GM18520 (cell line): Measurements from ENCODE around the gene GATAD2A.
"Not testable (repeated sequence)": the region's sequence is repeated elsewhere in the genome, so short reads cannot be mapped to it uniquely, and the experiment has no call there.

ENCODE experiments used
- ATAC-seq: cut with Tn5 transposase; IDR thresholded peaks from one replicate; pipeline ENCODE4 v1.9.1; 2021; ENCODE audit not compliant: unreplicated experiment

GATAD2A gene, protein sequence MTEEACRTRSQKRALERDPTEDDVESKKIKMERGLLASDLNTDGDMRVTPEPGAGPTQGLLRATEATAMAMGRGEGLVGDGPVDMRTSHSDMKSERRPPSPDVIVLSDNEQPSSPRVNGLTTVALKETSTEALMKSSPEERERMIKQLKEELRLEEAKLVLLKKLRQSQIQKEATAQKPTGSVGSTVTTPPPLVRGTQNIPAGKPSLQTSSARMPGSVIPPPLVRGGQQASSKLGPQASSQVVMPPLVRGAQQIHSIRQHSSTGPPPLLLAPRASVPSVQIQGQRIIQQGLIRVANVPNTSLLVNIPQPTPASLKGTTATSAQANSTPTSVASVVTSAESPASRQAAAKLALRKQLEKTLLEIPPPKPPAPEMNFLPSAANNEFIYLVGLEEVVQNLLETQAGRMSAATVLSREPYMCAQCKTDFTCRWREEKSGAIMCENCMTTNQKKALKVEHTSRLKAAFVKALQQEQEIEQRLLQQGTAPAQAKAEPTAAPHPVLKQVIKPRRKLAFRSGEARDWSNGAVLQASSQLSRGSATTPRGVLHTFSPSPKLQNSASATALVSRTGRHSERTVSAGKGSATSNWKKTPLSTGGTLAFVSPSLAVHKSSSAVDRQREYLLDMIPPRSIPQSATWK

DNA sequence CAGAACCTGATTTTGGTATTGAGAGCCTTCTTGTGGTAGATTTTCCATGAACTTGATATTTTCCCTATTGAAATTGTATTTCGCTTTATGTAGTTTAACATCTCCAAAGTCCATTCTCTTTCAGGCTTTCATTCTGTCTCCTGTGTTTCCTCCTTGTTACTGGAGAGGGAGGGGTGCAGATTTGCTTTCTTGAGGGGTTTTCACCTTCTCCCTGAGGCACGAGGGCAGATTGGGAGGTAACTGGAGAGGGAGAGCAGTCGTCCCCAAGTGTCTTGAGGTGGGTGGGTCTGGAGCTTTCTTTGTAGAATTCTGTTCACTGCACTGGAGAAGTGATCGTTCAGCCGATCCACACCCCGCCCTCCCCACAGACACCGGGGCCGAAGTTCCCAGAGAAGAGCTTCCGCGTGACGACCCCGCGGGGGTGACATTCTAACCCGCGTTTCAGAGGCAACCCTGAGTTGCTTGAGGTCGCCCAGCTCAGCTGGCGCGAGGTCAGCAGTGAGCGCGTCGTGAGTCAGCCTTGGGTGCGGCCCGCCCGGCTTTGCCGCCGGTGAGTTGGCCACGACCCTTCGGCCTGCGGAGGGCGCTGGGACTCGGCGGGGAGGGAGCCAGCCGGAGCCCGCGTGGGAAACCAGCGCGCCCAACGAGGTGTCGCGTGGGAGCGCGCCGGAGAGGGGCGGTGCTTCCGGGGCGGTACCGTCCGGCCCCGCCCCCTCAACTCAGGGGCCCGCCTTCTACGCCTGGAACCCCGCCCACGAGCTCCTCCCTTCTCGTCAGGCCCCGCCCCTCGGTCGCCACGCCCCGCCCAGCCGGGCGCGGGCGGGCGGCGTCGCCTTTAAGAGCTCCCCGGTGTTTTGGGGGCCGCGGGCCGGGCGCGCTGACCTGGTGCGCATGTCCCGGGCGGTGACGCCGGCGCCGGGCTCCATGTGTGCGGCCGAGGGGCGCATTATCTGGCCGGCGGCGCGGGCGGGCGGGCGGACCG, at the start of gene GATAD2A:
Gene GATAD2A (plus strand): TSS at position 797 of the 982 bp plus-strand sequence. CDS start 59,671 bp downstream, outside the sequence.
- peak; percentile 69 for ATAC-seq

DNA sequence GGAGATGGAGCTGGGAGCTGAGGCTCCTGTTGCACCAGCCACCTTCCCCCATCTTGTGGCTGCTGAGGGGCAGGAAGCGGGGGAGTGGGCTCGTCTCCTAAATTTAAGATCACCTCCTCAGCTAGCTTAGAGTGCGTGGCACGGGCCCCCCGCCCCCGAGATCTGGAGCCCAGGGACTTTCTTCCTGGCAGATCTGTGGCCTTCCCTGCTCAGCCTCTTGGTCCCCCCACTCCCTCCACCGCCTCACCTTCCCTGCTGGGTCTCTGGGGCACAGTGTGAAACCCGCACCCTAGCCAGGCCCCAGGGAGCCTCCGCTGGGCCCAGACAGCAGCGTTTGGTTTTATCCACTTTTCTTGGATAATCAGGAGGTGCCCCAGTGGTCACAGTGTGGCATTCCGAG, 49.0 kb upstream of the GATAD2A start:
- ATAC-seq = no peak

DNA sequence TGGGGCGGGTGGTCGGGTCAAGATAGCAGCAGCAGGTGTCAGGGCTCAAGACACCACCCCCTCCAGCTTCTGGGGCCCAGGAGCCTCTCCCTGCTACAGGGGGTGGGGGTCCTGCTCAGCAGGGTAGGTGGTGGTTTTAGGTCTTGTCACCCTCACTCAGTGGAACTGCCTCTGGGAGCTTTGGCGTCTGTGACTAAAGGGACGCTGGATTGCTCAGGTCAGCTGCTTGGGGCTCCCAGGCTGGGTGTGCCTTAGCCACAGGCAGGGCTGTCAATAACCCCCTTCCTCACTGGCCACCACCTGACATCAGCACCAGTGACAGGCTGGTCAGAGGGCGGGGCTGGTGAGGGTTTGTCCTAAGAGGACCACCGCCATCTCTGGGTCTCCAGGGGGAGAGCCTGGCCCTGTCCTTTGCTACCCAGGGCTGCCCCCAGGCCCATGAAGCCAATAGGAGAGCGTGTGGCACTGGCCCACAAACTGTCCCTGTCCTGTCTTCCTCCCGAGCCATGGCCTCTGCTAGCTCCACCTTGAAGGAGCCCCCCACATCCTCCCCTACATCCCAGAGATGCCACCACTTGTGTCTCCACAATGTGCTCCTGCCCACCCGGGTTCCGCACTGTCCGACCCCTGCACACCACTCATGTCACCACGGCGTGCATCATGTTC, 48.4 kb upstream of the GATAD2A start:
- ATAC-seq = no peak

DNA sequence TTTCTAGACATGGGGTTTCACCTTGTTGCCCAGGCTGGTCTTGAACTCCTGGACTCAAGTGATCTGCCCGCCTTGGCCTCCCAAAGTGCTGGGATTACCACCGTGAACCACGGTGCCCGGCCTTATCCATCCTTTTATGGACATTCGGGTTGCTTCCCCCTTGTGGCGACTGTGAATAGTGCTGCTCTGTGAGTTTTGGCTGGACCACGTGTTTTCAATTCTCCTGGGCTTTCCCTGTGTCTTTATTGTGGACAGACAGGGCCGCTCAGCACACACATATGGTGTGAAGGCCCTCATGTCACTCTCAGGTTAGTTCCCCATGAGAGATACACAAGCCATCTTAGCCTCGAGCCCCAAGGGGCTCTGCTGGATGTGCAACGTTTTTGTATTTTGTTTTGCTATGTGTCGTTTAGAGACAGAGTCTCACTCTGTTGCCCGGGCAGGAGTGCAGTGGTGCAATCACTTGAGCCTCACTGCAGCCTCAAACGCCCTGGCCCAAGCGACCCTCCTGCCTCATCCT, 44.3 kb upstream of the GATAD2A start:
- ATAC-seq = peak; percentile 61

DNA sequence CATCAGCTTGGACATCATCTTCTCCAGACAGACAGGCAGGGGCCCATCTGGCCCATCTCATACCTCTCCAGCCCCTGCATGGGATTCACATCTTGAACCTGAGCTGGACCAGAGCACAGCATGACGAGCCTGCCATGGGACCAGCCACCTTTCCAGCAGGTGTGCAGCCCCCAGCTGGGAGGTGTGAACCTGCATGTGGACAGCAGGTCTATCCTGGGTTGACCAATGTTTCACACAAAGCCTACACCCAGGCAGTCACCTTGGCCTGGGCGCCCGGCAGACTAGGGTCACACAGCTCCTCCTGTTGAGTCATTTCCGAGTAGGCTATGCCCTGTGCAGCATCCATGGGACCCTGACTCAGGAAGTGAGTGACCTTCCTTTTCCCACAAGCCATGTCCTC, 43.4 kb upstream of the GATAD2A start:
- no peak for ATAC-seq

DNA sequence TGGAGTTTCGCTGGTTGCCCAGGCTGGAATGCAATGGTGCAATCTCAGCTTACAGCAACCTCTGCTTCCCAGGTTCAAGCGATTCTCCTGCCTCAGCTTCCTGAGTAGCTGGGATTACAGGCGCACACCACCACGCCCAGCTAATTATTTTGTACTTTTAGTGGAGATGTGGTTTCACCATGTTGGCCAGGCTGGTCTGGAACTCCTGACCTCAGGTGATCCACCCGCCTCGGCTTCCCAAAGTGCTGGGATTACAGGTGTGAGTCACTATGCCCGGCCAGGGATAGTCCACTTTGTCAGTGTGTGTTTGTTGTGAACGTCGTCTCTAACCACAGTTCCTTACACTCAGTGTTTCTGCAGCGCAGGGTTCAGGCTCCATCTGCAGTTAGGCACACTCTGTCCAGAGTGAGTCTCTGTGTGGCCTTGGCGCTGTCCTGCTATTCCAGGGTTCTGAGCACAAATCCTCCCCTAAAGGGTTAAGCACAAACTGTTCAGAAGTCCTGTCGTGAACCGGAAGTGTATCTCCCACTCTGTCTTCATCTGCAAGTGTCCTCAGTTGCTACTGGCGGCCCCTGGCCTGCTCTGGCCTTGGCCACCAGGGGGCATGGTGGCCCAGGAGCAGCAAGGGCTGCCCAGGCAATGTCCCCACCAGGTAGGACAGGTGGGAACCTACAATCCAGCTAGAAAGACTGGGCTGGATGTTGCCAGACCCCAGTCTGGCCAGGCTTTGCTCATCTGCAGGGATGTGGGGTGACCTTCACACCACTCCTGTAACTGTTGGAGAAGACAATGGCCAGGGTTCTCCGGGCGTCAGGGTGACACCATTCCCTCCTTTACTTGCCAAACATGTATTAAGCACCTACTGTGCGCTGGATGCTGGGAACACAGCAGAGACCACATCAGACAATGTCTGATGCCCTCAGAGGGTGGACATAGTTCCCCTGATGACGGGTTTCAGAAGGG, 38.8 kb upstream of the GATAD2A start:
- peak; percentile 79 for ATAC-seq

DNA sequence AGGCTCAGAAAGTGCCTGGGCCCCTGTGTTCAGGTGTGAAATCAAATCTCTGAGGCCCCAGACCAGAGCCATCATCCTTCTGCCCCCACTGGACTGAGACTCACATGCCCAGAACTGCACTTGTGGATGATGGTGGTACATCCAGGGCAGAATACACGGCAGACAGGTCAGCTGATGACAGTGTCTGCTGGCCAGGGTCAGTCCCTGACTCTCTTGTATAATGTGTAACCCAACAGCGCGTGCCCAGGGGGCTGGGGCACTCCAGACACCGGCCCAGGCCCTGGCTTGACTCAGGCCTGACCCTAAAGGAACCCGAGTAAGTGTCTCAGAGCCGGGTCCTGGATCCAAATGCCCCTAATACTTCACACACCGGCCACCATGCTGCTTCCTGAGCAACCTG, 37.4 kb upstream of the GATAD2A start:
- no peak for ATAC-seq

DNA sequence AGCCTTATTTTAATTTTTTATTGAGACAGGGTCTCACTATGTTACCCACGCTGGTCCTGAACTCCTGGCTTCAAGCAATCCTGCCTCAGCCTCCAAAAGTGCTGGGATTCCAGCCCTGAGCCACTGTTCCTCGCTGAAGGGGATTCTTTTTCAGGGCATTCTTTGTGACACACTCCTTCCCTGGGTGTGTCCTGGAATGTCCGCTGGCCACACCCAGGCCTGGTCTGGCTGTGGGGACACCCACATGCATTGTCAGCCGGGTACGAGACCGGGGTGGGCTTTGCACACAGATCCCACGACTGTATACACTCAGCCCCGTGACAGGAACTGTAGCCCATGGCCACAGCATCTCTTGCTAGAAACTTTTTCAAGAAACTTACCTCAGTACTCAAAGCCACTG, 34.4 kb upstream of the GATAD2A start:
- ATAC-seq = no peak

DNA sequence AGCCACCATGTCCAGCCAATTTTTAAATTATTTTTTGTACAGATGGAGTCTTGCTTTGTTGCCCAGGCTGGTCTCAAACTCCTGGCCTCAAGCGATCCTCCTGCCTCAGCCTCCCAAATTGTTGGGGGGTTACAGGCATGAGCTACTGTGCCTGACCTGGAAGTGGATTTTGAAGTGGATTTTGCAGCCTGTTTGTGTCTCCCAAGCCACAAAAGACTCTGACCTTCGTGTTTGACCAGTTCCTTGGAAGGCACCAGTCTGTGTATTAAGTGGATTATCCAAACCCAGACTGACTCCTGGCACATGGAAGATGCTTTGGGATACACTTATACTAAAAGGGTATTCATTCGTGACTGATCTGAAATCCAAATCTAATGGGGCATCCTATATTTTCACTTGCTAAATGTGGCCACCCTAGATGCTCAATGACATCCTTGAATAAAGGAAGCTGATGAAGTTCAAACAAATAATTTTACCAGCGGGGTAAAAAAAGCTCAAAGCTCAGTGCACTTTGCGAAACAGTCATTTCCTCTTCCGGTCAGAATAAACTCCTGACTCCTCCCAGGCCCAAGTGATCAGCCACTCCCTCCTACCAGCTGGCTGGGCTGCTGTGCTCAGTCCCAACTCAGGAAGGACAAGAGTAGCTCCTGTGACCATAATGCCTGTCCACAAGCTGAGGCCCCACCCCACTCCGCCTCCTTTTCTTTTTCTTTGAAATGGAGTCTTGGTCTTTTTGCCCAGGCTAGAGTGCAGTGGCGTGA, 32.6 kb upstream of the GATAD2A start:
- ATAC-seq = no peak

DNA sequence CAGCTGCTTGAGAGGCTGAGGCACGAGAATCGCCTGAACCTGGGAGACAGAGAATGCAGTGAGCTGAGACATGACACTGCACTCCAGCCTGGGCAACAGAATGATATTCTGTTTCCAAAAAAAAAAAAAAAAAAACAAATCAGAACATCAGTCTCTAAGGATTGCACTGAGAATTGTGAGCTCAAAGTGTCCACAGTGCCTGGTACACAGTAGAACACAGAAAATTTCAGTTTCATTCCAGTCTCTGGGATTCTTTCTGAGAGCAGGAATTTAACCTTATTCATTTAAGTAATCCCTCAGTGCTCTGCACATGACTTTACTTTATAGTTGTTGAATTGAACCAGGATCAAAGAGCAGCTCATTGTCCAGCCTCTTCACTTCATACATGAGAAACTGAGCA, 25.9 kb upstream of the GATAD2A start:
- no peak for ATAC-seq

DNA sequence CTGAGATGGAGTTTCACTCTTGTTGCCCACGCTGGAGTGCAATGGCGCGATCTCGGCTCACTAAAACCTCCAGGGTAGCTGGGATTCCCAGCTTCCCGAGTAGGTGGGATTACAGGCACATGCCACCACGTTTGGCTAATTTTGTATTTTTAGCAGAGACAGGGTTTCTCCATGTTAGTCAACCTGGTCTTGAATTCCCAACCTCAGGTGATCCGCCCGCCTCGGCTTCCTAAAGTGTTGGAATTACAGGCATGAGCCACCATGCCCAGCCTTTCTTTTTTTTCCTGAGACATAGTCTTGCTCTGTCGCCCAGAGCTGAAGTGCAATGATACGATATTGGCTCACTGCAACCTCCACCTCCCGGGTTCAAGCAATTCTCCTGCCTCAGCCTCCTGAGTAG, 25.2 kb upstream of the GATAD2A start:
- not testable (repeated sequence) for ATAC-seq

DNA sequence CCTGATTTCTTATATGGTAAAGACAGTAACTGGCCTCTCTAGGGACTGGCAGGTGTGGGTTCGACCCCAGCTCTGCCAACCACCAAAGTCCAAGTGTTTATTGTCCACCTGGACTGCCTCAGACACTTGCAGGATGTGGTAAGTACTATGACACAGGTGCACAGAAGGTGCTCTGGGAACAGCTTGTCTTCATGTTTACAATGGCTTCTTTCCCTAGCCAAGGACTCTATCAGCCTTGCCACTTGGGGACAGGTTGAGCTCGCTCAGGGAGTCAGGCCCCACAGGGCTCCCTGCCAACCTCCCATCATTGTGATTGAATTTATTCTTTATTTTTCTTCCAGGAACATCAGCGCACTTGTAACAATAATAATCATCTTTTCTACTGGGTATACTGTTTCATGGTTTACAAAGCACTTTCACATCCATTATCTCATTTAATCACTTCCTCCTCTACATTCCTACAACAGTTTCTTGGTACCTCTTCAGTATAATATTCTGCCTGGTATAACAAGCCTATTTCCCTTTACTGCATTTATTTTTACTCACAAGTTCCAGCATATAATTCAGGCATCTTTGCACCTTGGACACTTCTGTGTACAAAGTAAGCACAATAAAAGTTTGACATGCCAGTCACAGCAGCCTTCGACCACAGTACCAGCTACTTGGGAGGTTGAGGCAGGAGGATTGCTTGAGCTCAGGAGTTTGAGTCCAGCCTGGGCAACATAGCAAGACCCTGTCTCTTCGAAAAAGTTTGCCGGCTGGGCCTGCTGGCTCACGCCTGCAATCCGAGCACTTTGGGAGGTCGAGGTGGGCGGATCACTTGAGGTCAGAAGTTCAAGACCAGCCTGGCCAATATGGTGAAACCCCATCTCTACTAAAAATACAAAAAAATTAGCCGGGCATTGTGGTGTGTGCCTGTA, 24.2 kb upstream of the GATAD2A start:
- ATAC-seq = no peak

DNA sequence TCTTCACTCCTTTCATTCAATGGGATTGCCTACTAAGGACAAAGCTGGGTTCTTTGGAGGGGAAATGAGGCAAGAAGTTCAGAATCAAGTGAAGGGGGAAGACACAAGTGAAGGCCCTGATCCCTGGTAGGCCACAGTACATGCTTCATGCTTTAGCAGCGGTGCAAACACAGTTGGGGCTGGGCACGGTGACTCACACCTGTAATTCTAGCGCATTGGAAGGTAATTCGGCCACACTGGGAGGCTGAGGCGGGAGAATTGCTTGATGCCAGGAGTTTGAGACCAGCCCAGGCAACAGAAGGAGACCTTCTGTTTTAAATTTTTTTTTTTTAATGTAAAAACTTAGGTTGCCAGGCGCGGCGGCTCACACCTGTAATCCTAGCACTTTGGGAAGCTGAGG, 23.4 kb upstream of the GATAD2A start:
- no peak for ATAC-seq

DNA sequence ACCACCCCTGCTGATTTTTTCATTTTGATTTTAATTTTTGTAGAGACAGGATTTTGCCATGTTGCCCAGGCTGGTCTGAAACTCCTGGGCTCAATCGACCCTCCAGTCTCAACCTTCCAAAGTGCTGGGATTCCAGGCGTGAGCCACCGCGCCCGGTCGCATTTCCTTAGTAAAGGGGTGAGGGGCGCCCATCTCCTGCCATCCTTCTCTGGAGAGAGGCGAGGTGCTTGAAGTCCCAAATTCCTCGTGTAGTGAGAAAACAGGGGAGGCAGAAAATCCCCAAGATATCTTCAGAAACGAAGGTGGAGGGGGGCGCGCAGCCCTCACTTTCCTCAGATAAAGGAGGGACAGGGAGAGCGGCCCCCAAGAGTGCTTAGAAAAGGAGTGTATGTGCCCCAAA, 21.0 kb upstream of the GATAD2A start:
- no peak for ATAC-seq

DNA sequence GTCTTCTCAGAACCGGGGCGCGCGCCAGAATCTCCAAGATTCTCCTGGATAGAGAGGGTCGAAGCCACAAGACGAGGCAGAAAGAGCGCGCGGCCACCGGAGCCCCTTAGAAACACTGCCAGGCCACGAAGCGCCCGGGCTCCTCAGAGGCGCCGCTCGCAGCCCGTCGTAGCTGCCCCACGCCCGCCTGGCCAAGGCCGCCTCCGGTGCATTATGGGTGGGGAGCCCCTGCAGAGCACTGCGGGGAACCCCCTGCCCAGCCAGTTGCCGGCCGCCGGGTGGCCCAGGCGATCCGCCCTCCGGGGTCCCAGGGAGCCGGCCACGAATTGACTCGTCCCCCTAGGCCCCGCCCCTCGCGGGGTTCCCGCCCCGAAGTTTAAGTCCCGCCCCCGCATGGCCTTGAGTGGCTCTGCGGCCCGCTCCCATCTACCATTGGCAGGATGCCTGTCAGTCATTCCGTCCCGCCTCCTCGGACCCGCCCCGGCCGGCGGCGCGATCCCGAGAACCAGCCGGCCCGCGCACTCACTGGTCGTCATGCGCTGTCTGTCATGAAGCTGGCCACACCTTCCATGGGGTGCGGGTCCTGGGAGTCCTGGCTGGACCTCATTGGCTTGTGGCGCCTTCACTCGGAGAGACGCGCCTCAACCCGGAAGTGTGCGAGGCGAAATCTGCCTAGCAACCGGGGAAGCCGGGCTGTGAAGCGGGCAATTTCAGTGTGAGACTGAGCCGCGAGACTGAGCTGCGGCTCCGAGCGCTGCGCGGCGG, 20.2 kb upstream of the GATAD2A start:
- peak; percentile 91 for ATAC-seq

DNA sequence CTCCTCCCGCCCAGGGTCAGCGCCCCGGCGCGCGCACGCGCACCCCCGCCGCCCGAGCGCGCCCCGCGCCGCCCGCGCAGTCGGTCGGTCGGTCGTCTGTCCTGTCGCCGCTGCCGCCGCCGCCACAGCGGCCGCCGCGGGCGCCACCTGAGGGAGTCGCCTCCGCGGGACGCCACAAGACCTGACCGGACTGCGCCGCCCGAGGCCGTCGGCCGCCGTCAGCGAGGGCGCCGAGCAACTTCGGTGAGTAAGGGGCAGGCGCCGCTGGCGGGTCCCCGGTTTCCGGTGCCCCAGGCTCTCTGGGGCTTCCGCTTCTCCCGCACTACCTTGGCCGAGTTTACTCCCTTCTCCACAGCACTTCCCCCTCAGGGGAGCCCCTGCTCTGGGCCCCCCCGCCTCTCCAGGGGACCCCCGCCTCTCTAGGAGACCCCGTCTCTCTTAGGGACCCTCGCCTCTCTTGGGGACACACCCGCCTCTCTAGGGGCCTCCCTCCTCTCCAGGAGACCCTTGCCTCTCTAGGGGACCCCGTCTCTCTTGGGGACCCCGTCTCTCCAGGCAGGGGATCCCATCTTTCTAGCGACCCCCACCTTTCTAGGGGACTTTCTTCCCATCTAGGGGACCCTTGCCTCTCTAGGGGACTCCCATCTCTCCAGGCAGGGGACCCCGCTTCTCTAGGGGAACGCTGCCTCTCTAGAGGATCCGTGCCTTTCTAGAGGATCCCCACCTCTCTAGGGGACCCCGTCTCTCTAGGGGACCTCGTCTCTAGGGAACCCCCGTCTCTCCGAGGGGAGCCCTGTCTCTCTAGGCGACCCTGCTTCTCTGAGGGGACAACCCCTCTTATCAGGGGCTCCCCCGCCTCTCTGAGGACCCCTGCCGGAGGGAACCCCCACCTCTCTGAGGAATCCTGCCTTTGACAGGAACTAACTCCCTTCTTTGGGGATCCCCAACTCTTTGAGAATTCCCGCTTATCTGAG, 19.3 kb upstream of the GATAD2A start:
- ATAC-seq = no peak
